Gastroesophageal sphincter (tissue), 3 donors: Measurements from ENCODE around the gene FAM50B.

Experiments
- POLR2A ChIP-seq, 2 donors: fragments of 450-650 bp; IDR thresholded peaks; one replicate each; pipeline ENCODE4 v1.6.1; 2017; ENCODE audit warnings: antibody characterized with exemption in 2 of 2, mild to moderate bottlenecking in 2 of 2, moderate library complexity in 1 of 2
- POLR2AphosphoS5 ChIP-seq: sonication (generic); formaldehyde crosslinking; IDR thresholded peaks from one replicate; pipeline ENCODE4 v1.6.1; 2017; ENCODE audit warnings: antibody characterized with exemption
- TF ChIP-seq, protein P1 (sequence below), 4 experiments: fragments of 200-600 bp in 2 of 4; fragments of 450-650 bp in 2 of 4; sonication (generic) in 1 of 4; IDR thresholded peaks; one replicate each; pipeline ENCODE4 v1.5.1; 2017 to 2019; ENCODE audit warnings: antibody characterized with exemption in 4 of 4, mild to moderate bottlenecking in 2 of 4, moderate library complexity in 2 of 4

DNA sequence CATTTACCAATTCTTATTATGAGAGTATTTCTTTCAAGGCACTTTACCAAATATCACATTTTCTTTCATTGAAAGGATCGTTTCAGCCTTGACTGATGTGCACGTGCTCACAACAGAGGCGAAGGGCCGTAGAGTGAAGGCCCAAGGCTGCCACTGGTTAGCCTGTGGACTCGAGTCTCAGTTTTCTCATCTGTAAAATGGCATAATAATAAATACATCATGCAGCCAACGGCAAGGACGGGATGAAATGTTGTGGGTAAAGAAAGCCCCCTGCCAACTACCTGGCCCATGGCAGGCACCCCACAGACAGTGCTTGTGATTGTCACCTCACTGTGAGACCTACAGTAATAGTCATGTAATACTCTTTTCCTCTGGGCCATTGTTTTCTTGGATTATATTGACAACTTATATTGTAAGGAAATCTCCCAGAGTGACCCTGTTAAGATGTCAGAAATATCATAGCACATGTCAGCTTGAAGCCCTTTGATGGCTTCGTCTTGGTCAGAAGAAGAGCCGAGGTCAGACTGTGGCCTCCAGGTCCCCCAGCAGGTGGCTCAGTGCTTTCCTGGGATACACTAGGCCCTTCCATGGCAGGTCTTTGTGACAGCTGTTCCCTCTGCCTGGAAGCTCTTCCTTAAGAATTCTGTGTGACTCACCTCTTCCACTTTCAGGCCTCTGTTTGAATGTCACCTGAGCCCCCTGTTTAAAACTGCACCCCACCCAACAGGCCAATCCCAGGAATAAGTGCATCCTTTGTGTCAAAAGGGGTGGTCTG, 36.3 kb downstream of the FAM50B start:
- TF ChIP-seq POLR2AphosphoS5: no peak
- TF ChIP-seq, protein P1, sequence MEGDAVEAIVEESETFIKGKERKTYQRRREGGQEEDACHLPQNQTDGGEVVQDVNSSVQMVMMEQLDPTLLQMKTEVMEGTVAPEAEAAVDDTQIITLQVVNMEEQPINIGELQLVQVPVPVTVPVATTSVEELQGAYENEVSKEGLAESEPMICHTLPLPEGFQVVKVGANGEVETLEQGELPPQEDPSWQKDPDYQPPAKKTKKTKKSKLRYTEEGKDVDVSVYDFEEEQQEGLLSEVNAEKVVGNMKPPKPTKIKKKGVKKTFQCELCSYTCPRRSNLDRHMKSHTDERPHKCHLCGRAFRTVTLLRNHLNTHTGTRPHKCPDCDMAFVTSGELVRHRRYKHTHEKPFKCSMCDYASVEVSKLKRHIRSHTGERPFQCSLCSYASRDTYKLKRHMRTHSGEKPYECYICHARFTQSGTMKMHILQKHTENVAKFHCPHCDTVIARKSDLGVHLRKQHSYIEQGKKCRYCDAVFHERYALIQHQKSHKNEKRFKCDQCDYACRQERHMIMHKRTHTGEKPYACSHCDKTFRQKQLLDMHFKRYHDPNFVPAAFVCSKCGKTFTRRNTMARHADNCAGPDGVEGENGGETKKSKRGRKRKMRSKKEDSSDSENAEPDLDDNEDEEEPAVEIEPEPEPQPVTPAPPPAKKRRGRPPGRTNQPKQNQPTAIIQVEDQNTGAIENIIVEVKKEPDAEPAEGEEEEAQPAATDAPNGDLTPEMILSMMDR (IDR thresholded peaks at IDR 0.05): peak; percentile 7 to 47 (median 20)
- TF ChIP-seq POLR2A (IDR thresholded peaks at IDR 0.05): no peak
